Astrocyte of the spinal cord (primary cell): Measurements from ENCODE around the gene ARHGAP19.

Experiments used
- DNase-seq: peaks from one replicate; pipeline ENCODE4 v3.0.0; 2011; ENCODE audit warnings: low read depth, low spot score
- H3K4me3 ChIP-seq: 2 replicates; pipeline ENCODE4 v1.5.1; 2011; ENCODE audit warnings: low read depth, mild to moderate bottlenecking, low read length, moderate library complexity
- in situ Hi-C: cut with HindIII; loops from 2 replicates; pipeline ENCODE4 v1.10.0; 2017; ENCODE audit warnings: low sequenced_read_pairs
- TF ChIP-seq, protein P1 (sequence below): IDR thresholded peaks from 2 replicates; pipeline ENCODE4 v1.5.1; 2012; ENCODE audit warnings: low read depth, mild to moderate bottlenecking, low read length, inconsistent platforms

The ARHGAP19 gene

DNA sequence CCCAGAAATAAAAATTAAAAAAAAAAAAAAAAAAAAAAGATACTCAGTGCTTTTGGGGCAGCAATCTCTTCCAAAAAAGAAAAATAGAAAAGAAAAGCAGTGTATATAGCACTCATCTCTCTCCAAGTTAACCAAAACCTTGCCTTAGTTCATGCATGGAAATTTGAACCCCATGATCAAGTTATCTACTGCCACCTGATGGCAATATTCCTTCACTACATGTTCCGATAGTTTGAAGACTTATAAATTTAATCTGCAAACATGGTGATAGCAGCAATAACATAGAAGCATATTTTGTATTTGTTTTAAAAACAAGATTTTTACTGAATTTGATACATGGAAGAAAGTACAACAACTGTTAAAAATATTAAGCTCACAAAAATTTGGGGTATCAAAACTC lies 58.0 kb downstream of the ARHGAP19 start:
- in situ Hi-C loops, result no loop called here
- TF ChIP-seq, protein P1, sequence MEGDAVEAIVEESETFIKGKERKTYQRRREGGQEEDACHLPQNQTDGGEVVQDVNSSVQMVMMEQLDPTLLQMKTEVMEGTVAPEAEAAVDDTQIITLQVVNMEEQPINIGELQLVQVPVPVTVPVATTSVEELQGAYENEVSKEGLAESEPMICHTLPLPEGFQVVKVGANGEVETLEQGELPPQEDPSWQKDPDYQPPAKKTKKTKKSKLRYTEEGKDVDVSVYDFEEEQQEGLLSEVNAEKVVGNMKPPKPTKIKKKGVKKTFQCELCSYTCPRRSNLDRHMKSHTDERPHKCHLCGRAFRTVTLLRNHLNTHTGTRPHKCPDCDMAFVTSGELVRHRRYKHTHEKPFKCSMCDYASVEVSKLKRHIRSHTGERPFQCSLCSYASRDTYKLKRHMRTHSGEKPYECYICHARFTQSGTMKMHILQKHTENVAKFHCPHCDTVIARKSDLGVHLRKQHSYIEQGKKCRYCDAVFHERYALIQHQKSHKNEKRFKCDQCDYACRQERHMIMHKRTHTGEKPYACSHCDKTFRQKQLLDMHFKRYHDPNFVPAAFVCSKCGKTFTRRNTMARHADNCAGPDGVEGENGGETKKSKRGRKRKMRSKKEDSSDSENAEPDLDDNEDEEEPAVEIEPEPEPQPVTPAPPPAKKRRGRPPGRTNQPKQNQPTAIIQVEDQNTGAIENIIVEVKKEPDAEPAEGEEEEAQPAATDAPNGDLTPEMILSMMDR, result peak; percentile 62
- peak; percentile 57 for DNase-seq
- H3K4me3 ChIP-seq, result no peak overlapping the region

DNA sequence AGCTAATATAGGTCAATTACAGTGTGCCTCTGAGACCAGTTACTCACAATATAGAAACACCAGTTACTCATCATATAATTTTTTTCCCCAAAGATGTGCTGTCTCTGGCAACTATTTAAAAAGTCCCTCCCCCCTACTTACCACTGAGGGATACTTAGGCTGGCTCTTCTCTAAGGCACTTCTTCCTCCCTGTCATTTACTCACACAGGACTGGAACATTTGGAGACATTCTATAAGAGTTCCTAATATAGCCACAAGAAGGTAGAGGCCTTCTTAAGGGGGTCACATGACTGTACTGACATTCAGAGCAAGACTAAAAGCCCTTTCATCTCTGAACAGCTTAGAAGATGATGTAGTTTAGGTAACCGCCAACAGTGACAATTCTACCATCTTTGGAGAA lies 62.3 kb downstream of the ARHGAP19 start:
- no peak overlapping the region for H3K4me3 ChIP-seq
- no peak for DNase-seq
- TF ChIP-seq, protein P1, result no peak
- in situ Hi-C loops, result no loop called here

DNA sequence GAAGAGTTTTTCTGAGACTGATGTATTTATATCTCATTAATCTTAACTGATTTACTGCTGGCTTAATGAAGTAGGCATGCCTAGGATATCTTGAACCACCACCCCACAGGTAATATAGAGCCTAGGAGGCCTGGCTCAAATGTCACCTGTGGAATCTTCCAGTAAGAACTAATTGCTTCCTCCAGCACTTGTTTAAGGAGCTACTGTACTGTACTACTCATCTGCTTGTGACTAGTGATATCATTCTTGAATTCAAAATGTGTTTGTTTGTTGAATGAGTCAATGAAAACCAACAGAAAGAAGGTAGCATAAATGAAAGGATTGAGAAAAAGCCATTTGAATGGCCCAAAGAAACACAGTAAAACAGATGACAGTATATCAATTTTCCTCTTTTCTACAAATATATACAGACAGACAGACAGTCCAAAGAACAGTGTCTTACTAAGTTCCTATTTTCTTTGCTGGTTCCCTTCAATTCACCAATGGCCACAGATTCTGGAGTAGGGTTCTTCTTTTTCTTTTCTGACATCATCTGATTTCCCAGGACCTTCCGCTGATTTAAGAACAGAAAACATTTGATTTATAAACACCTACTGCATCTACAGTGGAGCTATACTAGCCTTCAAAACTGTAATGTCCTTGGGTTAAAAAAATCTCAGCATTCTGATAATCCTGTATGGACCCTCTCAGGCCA lies 63.0 kb downstream of the ARHGAP19 start:
- DNase-seq, result no peak
- TF ChIP-seq, protein P1, result no peak
- in situ Hi-C loops, result no loop called here
- no peak overlapping the region for H3K4me3 ChIP-seq

DNA sequence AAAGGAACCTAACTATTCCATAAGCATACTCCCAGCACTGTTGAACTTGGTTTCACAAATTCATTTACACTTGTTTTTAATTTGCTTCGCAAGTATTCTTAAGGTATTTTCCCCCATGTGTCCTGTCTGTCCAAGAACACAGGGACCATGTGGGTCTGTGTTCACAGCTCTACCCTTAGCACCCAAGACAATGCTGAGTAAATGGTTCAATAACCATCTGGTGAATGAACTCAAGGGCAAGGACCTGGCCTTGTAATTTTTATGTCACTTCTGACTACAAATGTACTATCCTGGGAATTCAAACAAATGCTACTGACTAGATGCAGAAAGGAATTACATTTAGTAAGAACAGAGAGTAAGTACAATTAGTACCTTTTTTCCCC lies 63.7 kb downstream of the ARHGAP19 start:
- TF ChIP-seq, protein P1, result no peak
- no peak for DNase-seq

DNA sequence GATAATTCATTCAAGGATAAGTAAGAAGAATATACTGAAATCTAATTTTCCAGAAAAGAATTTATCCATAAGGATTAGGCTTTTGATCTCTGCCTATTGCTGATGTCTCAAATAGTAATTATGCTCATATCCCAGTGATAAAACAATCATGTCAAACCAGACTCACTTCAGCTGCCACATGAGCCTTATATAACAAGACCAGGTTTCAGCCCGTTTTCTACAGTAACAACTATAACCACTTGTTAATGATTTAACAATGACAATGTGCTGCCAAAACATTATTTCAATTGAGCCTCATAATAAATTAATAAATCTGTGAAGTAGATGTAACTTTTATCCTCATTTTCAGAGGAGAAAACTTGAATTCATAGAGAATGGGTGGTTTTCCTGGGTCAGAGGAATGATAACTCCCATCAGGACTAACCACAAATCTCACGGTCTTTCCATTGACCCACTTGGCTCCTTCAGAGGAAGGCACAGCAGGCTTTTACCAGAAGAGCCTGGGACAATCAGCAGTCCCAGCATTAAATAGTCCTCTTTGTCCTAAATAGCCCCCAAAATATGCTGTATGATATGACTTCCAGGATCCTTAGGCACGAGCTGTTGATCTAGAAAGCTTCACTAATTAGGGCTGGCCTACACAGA lies 64.2 kb downstream of the ARHGAP19 start:
- DNase-seq, result no peak
- in situ Hi-C loops, result no loop called here
- H3K4me3 ChIP-seq, result no peak overlapping the region
- TF ChIP-seq, protein P1, result no peak

More for the DNA sequence above, 63.7 kb downstream of the ARHGAP19 start:
- in situ Hi-C loops, result no loop called here
- no peak overlapping the region for H3K4me3 ChIP-seq

DNA sequence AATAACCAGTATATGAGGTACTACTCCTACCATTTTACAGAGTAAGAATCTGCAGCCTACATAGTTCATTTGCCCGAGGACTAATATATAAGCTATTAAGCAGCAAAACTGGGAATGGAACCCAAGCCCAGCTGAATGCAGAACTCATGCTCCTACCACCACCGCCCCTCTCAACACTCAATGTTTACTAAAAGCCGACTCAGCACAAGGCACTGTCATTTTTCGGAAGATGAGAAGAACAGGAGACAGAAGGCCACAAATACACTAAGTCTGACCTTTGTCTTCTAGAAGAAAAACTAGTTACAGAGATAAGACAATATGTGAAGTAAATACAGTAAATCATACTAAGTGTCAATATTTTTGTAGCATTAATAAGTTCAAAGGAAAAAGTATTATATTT lies 66.0 kb downstream of the ARHGAP19 start:
- no peak for DNase-seq
- H3K4me3 ChIP-seq, result no peak overlapping the region
- in situ Hi-C loops, result no loop called here
- TF ChIP-seq, protein P1, result no peak
